Measurements from ENCODE around the gene SATB2.

GRCh38 chr2:199433204-199433832 lies 24.4 kb downstream of the SATB2 start:
- TF ChIP-seq CTCF (IDR thresholded peaks at IDR 0.05; ENCODE audit: borderline replicate concordance, extremely low read depth, low read length, poor library complexity, severe bottlenecking), result no peak
- TF ChIP-seq EZH2 (IDR thresholded peaks at IDR 0.05; ENCODE audit: borderline replicate concordance, low read depth, low read length, severe bottlenecking), result no peak
